Measurements from ENCODE around the gene ANKRD28. TPM values are rescaled to one million over a fixed set of nuclear protein-coding genes. Genes with fewer than 3 reads are reported as not detected.

The ANKRD28 gene
- total RNA-seq, 1 donor from 2014 or later: 45.0 TPM

DNA sequence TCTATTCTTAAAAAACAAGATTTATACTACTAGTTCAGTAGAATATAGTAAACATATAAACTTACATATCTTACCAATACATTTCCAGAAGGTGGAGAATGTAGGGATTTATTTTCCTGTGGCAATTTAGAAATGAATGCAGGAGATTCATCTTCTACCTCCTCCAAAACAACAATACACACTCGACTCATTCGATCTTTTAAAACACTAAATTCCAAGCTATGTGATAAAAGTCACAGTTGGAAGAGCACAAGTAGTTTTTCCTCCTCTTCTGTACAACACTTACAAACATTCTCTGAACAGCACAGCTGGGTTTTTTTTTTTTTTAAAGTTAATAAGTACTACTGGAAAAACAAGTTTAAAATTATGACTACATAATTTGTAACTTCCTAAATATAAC lies 1.4 kb downstream of the ANKRD28 start:
- Mint-ChIP-seq H3K4me1 (peaks cover 50% of the 10 kb centered on the region), H3K4me3 (peak overlapping the region; percentile 67), H3K9me3 (peaks cover 6% of the 10 kb centered on the region), H3K27ac (peak overlapping the region; percentile 97), H3K27me3 (ENCODE audit: low read depth) (no peaks in the 10 kb centered on the region), H3K36me3 (peaks cover 13% of the 10 kb centered on the region)
- TF ChIP-seq, protein P1, sequence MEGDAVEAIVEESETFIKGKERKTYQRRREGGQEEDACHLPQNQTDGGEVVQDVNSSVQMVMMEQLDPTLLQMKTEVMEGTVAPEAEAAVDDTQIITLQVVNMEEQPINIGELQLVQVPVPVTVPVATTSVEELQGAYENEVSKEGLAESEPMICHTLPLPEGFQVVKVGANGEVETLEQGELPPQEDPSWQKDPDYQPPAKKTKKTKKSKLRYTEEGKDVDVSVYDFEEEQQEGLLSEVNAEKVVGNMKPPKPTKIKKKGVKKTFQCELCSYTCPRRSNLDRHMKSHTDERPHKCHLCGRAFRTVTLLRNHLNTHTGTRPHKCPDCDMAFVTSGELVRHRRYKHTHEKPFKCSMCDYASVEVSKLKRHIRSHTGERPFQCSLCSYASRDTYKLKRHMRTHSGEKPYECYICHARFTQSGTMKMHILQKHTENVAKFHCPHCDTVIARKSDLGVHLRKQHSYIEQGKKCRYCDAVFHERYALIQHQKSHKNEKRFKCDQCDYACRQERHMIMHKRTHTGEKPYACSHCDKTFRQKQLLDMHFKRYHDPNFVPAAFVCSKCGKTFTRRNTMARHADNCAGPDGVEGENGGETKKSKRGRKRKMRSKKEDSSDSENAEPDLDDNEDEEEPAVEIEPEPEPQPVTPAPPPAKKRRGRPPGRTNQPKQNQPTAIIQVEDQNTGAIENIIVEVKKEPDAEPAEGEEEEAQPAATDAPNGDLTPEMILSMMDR (IDR thresholded peaks at IDR 0.05; ENCODE audit: unreplicated experiment): no peak
- DNase-seq (ENCODE audit: low spot score in 2 of 2, unreplicated experiment in 2 of 2): no peak

DNA sequence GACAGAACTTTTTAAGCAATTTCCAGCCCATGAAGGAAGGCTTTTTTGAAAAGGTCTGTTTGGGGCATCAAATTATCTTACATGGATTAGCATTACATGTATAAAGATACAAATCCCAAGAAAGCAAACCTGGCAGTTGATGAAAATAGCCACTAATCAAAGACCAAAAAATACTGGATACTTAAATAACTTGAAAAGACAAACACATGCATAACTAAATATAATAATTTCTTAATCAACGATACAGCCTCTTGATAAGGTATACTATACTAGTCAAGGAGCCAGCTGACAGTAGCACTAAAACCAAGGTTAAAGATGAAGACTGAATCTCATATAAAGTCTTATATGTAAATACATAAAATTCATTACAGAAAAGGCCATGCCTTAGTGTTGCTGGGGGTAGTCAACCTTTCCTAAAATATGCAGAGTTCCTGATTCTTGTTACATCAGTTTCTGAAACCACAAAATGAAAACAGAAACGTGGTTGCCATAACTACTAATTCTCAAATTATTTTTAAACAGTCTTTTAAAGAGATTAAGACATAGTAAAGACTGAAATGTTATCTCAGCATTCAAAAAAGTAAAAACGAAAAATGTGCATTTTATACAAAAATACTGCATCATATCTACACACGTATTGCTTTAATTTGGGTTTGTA lies 2.0 kb downstream of the ANKRD28 start:
- H3K36me3 Mint-ChIP-seq: peaks cover 19% of the 10 kb centered on the region
- no peak for DNase-seq (ENCODE audit: low spot score in 2 of 2, unreplicated experiment in 2 of 2)
- H3K4me1 Mint-ChIP-seq: peaks cover 45% of the 10 kb centered on the region
- H3K4me3 Mint-ChIP-seq: no peak overlapping the region
- H3K27ac Mint-ChIP-seq: peak overlapping the region; percentile 75
- TF ChIP-seq, protein P1 (IDR thresholded peaks at IDR 0.05; ENCODE audit: unreplicated experiment): no peak
- H3K27me3 Mint-ChIP-seq (ENCODE audit: low read depth): no peaks in the 10 kb centered on the region
- peaks cover 12% of the 10 kb centered on the region for H3K9me3 Mint-ChIP-seq

DNA sequence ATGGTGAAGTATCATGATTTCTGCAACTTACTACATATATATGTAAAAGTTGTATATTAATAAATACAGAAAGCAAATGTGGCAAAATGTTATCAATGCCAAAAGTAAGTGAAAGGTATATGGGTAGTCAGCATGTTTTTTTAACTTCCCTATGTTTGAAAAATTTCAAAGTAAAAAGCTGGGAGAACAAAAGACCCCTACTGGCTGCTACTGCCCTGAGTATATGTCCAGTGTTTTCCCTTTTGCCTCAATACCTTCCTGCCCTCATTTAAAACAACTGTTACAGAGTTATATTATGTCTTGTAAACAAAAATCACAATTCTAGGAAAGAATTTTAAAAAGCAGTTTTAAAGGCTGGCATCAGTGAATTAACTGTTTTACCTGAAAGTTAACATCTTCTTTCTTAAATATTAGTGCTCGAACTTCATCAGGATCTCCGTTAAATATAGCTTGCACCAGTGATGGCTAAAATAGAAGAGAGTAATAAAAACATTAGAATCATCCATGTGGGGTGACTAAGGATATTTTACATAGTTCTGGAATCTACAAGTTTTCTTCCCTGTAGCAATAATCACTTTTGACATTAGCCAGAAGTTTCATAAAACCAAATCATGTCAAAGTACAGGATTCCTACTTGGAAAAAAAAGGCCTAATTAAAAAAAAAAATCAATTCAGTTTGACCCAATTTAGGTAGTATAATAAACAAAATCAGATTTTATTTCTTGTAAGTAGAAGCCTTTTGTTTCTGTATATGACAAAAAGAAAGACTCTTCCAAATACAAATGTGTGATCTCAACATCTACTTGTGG lies 2.7 kb downstream of the ANKRD28 start:
- TF ChIP-seq, protein P1 (IDR thresholded peaks at IDR 0.05; ENCODE audit: unreplicated experiment): no peak
- Mint-ChIP-seq H3K9me3 (peaks cover 19% of the 10 kb centered on the region), H3K36me3 (peaks cover 26% of the 10 kb centered on the region), H3K27me3 (ENCODE audit: low read depth) (no peaks in the 10 kb centered on the region), H3K4me1 (peaks cover 40% of the 10 kb centered on the region), H3K4me3 (no peak overlapping the region), H3K27ac (peak overlapping the region; percentile 75)
- DNase-seq (ENCODE audit: low spot score in 2 of 2, unreplicated experiment in 2 of 2): no peak

DNA sequence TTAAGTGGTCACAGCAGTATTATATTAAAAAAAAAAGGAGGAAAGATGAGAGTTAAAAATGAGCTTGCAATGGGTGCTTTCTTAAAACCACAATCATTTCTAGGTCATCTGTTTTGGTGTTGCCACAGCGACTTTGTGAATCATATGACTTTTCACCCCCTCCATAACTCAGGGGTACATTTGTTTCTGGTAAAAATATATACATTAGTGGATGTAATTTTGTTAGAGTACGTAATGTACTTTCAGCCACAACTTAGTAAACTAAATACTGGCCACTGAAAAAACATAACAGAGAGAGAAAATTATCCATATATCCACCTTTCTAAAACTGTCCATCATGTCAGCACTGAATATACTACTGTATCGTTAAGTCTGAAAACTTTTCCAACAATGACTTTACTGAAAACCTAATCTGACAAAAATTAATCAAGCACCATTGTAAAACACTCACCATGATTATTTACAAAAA lies 3.4 kb downstream of the ANKRD28 start:
- TF ChIP-seq, protein P1 (IDR thresholded peaks at IDR 0.05; ENCODE audit: unreplicated experiment): no peak
- no peak overlapping the region for H3K27ac Mint-ChIP-seq
- H3K36me3 Mint-ChIP-seq: peaks cover 30% of the 10 kb centered on the region
- peaks cover 40% of the 10 kb centered on the region for H3K4me1 Mint-ChIP-seq
- H3K4me3 Mint-ChIP-seq: no peak overlapping the region
- peaks cover 22% of the 10 kb centered on the region for H3K9me3 Mint-ChIP-seq
- H3K27me3 Mint-ChIP-seq (ENCODE audit: low read depth): no peaks in the 10 kb centered on the region
- DNase-seq (ENCODE audit: low spot score in 2 of 2, unreplicated experiment in 2 of 2): no peak

DNA sequence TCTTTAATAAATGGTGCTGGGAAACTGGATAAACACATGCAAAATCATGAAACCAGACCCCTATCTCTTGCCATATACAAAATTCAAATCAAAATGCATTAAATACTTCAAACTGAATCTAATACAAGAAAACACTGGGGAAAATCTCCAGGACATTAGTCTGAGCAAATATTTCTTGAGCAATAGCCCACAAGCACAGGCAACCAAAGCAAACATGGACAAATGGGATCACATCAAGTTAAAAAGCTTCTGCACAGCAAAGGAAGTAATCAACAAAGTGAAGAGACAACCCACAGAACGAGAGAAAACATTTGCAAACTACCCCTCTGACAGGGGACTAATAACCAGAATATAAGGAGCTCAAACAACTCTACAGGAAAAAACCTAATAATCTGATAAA lies 6.3 kb downstream of the ANKRD28 start:
- no peak for DNase-seq (ENCODE audit: low spot score in 2 of 2, unreplicated experiment in 2 of 2)
- H3K4me1 Mint-ChIP-seq: peaks cover 18% of the 10 kb centered on the region
- TF ChIP-seq, protein P1 (IDR thresholded peaks at IDR 0.05; ENCODE audit: unreplicated experiment): no peak
- peaks cover 30% of the 10 kb centered on the region for H3K36me3 Mint-ChIP-seq
- peaks cover 22% of the 10 kb centered on the region for H3K9me3 Mint-ChIP-seq
- no peak overlapping the region for H3K4me3 Mint-ChIP-seq
- H3K27ac Mint-ChIP-seq: no peak overlapping the region
- H3K27me3 Mint-ChIP-seq (ENCODE audit: low read depth): no peaks in the 10 kb centered on the region
